HAP-1 (cell line): ENCODE measurements around the gene IFT81.
A peak's percentile ranks its signal among the peaks of the same experiment; 100 is the strongest.

Experiments used
- DNase-seq, 2 experiments: peaks; one replicate each; pipeline ENCODE4 v3.0.0-alpha.2; 2016 to 2020; ENCODE audit warnings: low spot score in 2 of 2
- H3K27me3 ChIP-seq: fragments of 250-450 bp; sonication (Bioruptor Pico); 2 replicates; pipeline ENCODE4 v1.5.1; 2020; ENCODE audit warnings: low read depth, mild to moderate bottlenecking, moderate library complexity
- H3K36me3 ChIP-seq: fragments of 250-450 bp; sonication (Bioruptor Pico); replicated peaks from 2 replicates; pipeline ENCODE4 v1.5.1; 2020; ENCODE audit warnings: mild to moderate bottlenecking
- H3K4me1 ChIP-seq: fragments of 250-450 bp; sonication (Bioruptor Pico); 2 replicates; pipeline ENCODE4 v1.5.1; 2020; ENCODE audit warnings: mild to moderate bottlenecking
- H3K4me3 ChIP-seq: fragments of 250-450 bp; sonication (Bioruptor Pico); 2 replicates; pipeline ENCODE4 v1.5.1; 2020; ENCODE audit warnings: mild to moderate bottlenecking, moderate library complexity
- H3K9me3 ChIP-seq: fragments of 250-450 bp; sonication (Bioruptor Pico); 2 replicates; pipeline ENCODE4 v1.5.1; 2020; ENCODE audit warnings: mild to moderate bottlenecking, moderate library complexity
- in situ Hi-C: fragments of 300-500 bp; cut with MboI; formaldehyde crosslinking; loops from 3 replicates; pipeline ENCODE4 v1.14.3; 2020; ENCODE audit warnings: low sequenced_read_pairs, inconsistent platforms, mixed read lengths

Gene IFT81

DNA sequence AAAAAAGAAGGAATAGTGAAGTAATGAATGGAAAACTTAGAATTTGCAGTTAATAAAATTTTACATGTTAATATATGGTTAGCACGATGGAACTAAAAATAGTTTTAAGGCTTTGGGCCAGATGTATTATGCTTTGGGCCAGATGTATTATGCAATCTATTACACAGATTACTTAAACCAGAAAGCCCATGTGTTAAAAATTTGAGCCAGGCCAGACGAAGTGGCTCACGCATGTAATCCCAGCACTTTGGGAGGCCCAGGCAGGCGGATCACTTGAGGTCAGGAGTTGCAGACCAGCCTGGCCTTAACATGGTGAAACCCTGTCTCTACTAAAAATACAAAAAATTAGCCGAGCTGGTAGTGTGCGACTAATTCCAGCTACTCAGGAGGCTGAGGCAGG is 17.2 kb downstream of the IFT81 start:
- in situ Hi-C loops: no loop called here
- DNase-seq: no peak
- peaks cover 17% of the 10 kb centered on the region for H3K36me3 ChIP-seq

DNA sequence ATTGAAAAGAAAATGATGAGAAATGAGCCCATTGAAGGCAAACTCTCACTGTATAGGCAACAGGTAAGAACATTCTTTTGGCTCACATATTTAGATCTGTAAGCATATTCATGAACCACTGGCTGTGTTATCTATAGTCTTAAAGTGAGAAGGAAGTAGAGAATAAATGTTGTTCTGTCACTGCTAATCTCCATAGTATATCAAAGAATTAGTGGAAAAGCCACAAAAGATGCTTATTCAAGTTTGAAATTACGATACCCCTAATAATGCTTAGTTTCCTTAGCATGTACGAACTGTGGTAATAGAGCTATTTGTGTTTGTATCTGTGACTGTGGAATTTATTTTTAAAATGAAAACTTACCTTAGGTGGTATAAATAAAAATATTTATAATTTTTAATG is 22.8 kb downstream of the IFT81 start:
- no peaks in the 10 kb centered on the region for H3K27me3 ChIP-seq
- H3K9me3 ChIP-seq: no peaks in the 10 kb centered on the region
- in situ Hi-C loops: no loop called here
- H3K4me1 ChIP-seq: no peaks in the 10 kb centered on the region
- DNase-seq: no peak
- H3K36me3 ChIP-seq: peaks cover 24% of the 10 kb centered on the region
- H3K4me3 ChIP-seq: no peak overlapping the region

More for the DNA sequence above, 17.2 kb downstream of the IFT81 start:
- Histone ChIP-seq H3K4me3 (no peak overlapping the region), H3K27me3 (no peaks in the 10 kb centered on the region), H3K4me1 (no peaks in the 10 kb centered on the region), H3K9me3 (no peaks in the 10 kb centered on the region)

DNA sequence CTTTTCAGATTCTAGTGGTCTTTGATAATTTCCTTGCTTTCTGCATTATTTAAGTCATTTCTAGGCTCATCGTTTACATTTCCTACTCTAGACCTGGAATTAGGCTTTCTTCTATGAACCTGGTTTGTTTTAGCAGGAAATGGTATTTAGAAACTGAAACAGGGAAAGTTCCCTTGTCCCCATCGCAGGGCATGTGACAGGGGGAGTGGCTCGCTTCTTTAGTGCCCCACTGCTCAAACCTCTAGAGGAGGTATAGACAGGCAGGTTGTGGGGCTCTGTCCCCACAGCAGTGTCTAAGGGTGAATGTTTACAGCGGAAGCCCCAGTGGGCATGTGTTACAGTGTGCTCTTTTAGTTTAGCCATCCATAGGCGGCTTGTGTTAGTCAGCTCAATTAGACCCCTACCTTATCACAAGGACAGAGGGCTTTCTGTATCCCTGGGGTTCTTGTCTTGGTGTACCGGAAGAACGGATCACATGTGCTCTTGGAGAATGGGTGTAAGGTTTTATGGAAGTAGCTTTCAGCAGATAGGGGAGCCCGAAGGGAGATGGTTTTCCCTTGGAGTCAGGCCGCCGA is 25.0 kb downstream of the IFT81 start:
- Histone ChIP-seq H3K36me3 (peaks cover 24% of the 10 kb centered on the region), H3K9me3 (no peaks in the 10 kb centered on the region), H3K4me1 (no peaks in the 10 kb centered on the region), H3K4me3 (no peak overlapping the region), H3K27me3 (no peaks in the 10 kb centered on the region)
- DNase-seq: no peak
- in situ Hi-C loops: no loop called here

DNA sequence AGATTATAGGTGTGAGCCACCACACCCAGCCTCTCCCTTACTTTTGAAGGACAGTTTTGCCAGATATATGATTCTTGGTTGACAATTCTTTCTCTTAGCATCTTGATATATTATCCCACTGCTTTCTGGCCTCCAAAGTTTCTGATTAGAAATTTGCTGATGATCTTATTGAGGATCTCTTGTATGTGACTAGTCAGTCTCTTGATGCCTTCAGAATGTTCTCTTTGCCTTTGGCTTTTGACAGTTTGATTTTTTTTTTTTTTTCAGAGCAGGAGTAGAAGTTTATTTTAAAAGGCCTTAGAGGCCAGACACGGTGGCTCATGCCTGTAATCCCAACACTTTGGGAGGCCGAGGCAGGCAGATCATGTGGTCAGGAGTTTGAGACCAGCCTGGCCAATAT is 32.6 kb downstream of the IFT81 start:
- H3K36me3 ChIP-seq: peaks cover 22% of the 10 kb centered on the region
- H3K4me1 ChIP-seq: no peaks in the 10 kb centered on the region
- in situ Hi-C loops: no loop called here
- DNase-seq: no peak
- 0 out of 2 replicates have a peak, but pooled peaks cover 8% of the 10 kb centered on the region for H3K9me3 ChIP-seq
- H3K27me3 ChIP-seq: no peaks in the 10 kb centered on the region
- no peak overlapping the region for H3K4me3 ChIP-seq

DNA sequence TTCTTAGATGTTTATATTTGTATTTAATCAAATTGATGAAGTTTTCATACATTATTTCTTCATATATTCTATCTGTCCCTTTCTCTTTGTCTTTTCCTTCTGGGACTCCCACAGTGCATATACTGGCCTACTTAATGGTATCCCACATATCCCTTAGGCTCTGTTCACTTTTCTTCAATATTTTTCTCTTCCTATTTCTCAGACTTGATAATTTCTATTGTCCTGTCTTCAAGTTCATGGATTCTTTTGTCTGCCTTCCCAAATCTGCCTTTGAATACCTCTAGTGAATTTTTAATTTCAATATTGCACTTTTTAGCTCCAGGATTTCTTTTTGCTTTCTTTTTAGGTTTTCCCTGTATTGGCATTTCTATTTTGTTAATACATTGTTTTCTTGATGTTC is 33.4 kb downstream of the IFT81 start:
- in situ Hi-C loops: no loop called here
- no peaks in the 10 kb centered on the region for H3K4me1 ChIP-seq
- no peak overlapping the region for H3K4me3 ChIP-seq
- peaks cover 22% of the 10 kb centered on the region for H3K36me3 ChIP-seq
- 0 out of 2 replicates have a peak, but pooled peaks cover 8% of the 10 kb centered on the region for H3K9me3 ChIP-seq
- no peaks in the 10 kb centered on the region for H3K27me3 ChIP-seq
- no peak for DNase-seq

DNA sequence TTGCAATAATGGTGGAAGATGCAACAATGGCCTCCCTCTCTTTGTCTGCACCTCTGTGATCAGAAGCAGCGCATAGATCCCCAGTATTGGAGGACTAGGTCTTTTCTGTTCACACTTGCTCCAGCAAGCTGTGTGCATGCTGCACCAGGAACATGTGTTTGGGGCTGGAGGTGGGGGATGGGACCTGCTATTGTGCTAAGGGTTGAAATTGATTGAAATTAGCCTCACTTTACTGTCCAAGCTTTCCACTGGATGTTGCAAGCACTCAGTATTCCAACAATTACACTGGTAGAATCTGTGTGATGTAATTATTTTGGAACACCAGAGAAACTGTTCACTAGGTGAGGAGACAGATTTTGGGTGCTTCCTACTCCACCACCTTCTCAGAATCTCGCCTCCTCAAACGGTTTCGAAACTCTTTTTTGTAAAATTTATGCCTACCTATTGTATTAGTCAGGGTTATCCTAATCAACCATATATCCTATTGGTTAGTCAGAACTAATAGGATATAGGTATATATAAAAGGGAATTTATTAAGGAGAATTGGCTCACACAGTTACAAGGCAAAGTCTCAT is 35.6 kb downstream of the IFT81 start:
- in situ Hi-C loops: no loop called here
- DNase-seq: no peak
- Histone ChIP-seq H3K9me3 (0 out of 2 replicates have a peak, but pooled peaks cover 8% of the 10 kb centered on the region), H3K4me3 (no peak overlapping the region), H3K36me3 (peaks cover 28% of the 10 kb centered on the region), H3K27me3 (no peaks in the 10 kb centered on the region), H3K4me1 (no peaks in the 10 kb centered on the region)

DNA sequence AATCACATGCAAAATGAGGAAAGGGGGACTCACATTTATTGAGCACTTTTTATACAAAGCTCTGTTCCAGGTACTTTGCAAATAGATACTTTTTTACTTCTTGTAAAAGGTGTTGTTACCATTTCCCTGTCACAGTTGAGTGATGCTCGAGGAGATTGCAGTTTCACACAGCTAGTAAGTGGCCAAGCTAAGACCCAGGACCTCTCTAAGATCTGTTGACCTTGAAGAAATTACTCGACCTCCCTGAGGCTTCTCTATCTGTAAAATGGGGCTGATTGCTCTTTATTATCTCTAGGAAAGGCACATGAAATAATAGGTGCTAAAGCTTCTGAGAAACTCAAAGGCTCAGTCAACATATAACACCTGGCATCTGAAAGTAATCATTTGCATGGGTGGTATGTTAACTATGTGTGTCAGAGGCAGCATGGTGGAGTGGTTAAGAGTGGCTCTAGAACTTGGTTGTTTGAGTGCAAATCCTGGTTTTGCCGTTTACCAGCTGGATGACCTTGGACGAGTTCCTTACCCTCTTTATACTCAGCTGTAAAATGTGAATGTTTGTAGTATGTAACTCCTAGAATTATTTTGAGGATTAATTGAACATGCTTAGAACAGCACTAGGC is 41.5 kb downstream of the IFT81 start:
- no peak for DNase-seq
- H3K4me3 ChIP-seq: no peak overlapping the region
- in situ Hi-C loops: no loop called here
- H3K9me3 ChIP-seq: no peaks in the 10 kb centered on the region
- peaks cover 9% of the 10 kb centered on the region; the same call in 1 of the 2 replicates for H3K36me3 ChIP-seq
- H3K4me1 ChIP-seq: no peaks in the 10 kb centered on the region
- H3K27me3 ChIP-seq: no peaks in the 10 kb centered on the region

DNA sequence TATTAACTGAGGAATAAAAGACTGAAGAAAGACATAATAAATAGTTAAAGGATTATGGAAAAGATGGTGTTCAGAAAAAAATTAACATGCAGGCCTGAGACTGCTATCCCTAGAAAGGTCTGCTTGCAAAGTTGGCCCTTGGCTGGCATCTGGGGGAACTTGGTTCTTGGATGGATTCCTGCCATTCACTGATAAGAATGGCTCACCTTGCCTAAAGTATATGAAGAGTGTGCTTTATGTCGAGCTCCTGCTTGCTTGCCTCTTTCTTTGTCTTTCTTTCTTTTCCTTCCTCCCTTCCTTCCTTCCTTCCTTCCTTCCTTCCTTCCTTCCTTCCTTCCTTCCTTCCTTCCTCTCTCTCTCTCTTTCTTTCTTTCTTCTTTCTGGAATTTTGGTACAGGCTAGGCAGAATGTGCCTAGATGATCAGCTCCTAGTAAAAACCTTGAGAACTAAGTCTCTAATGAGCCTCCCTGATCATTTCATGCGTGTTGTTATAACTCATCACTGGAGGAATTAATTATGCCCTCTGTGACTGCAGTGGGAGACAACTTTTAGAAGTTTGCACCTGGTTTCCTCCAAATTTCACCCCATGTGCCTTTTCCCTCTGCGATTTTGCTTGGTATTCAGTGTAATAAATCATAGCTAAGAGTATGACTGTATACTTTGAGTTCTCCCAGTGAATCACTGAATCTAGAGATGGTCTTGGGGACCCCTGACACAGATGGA is 44.7 kb downstream of the IFT81 start:
- H3K4me1 ChIP-seq: no peaks in the 10 kb centered on the region
- peaks cover 14% of the 10 kb centered on the region for H3K36me3 ChIP-seq
- DNase-seq: no peak
- 0 out of 2 replicates have a peak, but pooled peaks cover 2% of the 10 kb centered on the region for H3K9me3 ChIP-seq
- H3K27me3 ChIP-seq: no peaks in the 10 kb centered on the region
- in situ Hi-C loops: no loop called here
- no peak overlapping the region for H3K4me3 ChIP-seq

DNA sequence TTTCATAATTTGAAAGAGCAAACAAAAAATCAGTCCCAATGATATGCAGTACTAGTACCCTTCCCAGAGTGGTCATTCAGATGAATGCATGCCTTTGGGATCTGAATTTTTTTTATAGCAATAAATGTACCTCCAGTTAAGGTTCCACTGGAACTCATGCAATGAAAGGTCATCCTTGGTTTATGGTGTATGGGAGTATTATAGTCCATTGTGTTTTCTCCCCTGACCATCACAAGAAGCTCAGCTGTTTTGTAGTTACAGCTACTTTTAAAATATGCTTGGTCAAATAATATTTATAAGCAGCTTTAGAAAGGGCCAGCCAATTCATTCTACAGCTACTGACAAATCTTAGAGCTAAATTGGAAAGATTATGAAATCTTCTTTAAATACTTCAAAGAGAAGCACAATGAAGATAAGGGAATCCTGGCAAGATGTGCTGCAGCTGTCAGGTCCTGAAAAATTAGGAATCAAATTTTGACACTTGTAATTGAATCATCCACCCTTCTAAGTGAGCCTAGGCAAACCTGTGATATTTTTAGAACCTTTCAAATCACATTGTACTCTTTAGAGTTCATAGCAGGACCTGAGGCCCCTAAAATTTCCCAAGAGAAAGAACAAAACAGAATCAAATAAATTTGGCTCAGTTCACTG is 46.5 kb downstream of the IFT81 start:
- DNase-seq: no peak
- no peak overlapping the region for H3K4me3 ChIP-seq
- 0 out of 2 replicates have a peak, but pooled peaks cover 2% of the 10 kb centered on the region for H3K9me3 ChIP-seq
- no peaks in the 10 kb centered on the region for H3K27me3 ChIP-seq
- H3K4me1 ChIP-seq: peaks cover 7% of the 10 kb centered on the region
- peaks cover 5% of the 10 kb centered on the region for H3K36me3 ChIP-seq
- in situ Hi-C loops: no loop called here

DNA sequence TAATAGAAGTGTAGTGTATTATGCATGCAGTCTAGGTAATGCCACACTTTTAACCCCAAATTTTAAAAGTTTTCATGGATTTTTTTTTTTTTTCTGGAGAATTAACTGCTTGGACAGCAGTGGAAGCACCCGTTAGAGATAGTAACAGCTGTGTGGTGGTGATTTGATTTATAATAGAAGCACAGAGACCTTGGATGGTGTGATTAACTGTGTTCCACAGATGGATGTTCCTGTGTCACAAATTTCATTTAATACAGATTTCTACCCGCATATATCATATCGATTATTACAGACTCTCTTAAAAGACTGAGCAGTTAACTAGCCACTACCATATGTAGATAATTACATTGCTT is 47.0 kb downstream of the IFT81 start:
- no peak overlapping the region for H3K4me3 ChIP-seq
- no peak for DNase-seq
- H3K27me3 ChIP-seq: no peaks in the 10 kb centered on the region
- peaks cover 7% of the 10 kb centered on the region for H3K4me1 ChIP-seq
- H3K36me3 ChIP-seq: peaks cover 5% of the 10 kb centered on the region
- in situ Hi-C loops: no loop called here
- H3K9me3 ChIP-seq: 0 out of 2 replicates have a peak, but pooled peaks cover 2% of the 10 kb centered on the region

DNA sequence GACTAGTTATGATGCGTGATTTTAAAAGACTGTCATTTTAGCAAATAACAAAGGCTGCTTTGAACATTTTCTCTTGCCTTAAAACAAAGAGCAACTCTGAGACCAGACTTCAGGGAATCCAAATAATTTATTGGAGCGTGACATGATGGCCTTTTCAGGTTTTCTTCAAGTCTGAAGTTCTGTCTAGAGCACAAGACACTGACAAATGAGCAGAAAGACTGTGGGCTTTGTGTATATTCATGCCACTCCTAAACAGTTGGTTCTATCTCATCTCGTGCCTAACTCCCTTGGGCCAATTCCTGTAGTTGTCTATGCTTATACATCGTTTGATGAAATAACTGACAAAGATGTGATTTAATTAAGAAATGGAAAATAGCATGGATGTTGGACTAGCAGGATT is 47.5 kb downstream of the IFT81 start:
- in situ Hi-C loops: no loop called here
- Histone ChIP-seq H3K4me1 (peaks cover 7% of the 10 kb centered on the region), H3K27me3 (no peaks in the 10 kb centered on the region), H3K4me3 (no peak overlapping the region), H3K9me3 (0 out of 2 replicates have a peak, but pooled peaks cover 2% of the 10 kb centered on the region), H3K36me3 (peaks cover 5% of the 10 kb centered on the region)
- DNase-seq: no peak

DNA sequence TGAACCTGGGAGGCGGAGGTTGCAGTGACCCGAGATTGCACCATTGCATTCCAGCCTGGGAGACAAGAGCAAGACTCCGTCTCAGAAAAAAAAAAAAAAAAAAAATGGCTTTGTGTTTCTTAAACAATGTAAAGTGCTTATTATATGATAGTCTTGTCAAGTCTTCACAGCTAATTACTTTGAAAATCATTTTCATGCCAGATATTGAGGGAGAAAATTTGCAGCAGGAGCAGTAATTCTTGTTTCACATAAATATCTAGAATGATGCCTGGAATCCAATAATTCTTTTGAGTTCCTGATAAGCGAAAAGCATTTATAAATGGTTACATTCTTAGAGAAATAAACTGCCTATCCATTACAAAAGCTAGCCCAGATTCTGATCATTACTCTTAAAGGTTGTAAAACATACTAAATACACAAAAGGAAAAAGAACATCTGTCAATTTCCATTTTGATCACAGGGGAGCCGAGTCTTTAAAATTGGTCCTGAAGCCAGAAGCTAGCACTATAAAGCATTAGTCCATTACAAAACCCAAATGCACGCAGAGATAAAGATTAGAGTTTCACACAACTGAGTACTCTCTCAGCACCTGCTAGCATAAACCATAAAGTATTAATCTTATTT is 50.3 kb downstream of the IFT81 start:
- in situ Hi-C loops: no loop called here
- peaks cover 5% of the 10 kb centered on the region for H3K36me3 ChIP-seq
- peak; percentile 40 to 72 for DNase-seq
- H3K27me3 ChIP-seq: no peaks in the 10 kb centered on the region
- 0 out of 2 replicates have a peak, but pooled peaks cover 2% of the 10 kb centered on the region for H3K9me3 ChIP-seq
- H3K4me3 ChIP-seq: no peak overlapping the region
- peaks cover 14% of the 10 kb centered on the region for H3K4me1 ChIP-seq

DNA sequence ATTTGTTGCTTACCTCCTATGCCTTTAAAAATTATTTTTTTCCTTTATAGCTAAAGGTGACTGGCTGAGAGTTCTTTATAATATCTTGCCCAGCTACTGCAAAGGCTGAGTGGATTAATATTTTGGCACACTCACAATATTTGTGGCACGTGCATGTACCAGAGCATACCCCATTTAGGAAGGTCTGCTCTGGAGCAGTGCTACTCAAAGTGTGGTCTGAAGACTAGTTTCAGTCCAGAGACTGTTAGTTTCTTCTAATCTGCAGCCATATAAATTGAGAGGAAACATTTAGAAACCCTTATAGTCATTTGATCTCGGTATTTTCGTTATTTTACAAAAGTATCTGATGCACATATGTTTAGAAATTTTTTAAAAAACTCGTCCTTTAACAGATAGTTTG is 51.0 kb downstream of the IFT81 start:
- peaks cover 14% of the 10 kb centered on the region for H3K4me1 ChIP-seq
- DNase-seq: no peak
- H3K9me3 ChIP-seq: 0 out of 2 replicates have a peak, but pooled peaks cover 2% of the 10 kb centered on the region
- in situ Hi-C loops: no loop called here
- H3K27me3 ChIP-seq: no peaks in the 10 kb centered on the region
- H3K4me3 ChIP-seq: no peak overlapping the region
- H3K36me3 ChIP-seq: peaks cover 5% of the 10 kb centered on the region
